ENCODE data around the gene RAB40A.

DNA sequence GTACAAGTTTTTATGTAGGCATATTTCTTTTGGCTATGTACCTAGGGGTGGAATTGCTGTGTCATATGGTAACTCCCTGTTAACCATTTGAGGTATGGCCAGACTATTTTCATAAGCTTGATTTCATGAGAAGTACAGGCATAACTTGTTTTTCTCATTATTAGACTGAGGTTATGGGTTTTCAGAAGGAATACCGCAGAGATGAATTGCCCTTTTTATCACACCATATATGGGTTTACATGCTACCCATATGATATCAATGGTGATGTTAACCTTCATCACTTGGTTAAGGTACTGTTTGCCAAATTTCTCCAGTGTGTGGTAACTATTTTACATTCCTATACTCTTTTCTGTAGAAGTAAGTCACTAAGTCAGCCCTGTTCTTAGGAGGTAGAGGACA is 23.5 kb downstream of the RAB40A start:
- TF ChIP-seq, protein P1, sequence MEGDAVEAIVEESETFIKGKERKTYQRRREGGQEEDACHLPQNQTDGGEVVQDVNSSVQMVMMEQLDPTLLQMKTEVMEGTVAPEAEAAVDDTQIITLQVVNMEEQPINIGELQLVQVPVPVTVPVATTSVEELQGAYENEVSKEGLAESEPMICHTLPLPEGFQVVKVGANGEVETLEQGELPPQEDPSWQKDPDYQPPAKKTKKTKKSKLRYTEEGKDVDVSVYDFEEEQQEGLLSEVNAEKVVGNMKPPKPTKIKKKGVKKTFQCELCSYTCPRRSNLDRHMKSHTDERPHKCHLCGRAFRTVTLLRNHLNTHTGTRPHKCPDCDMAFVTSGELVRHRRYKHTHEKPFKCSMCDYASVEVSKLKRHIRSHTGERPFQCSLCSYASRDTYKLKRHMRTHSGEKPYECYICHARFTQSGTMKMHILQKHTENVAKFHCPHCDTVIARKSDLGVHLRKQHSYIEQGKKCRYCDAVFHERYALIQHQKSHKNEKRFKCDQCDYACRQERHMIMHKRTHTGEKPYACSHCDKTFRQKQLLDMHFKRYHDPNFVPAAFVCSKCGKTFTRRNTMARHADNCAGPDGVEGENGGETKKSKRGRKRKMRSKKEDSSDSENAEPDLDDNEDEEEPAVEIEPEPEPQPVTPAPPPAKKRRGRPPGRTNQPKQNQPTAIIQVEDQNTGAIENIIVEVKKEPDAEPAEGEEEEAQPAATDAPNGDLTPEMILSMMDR (IDR thresholded peaks at IDR 0.05; ENCODE audit: insufficient read depth, low read length, poor library complexity, severe bottlenecking): no peak
- TF ChIP-seq EZH2phosphoT487 (conservative IDR thresholded peaks at IDR 0.05; ENCODE audit: low read length): no peak
